ENCODE results near the gene GOLGA6C. TPM values are rescaled to one million over a fixed set of nuclear protein-coding genes. Genes with fewer than 3 reads are reported as not detected.
"Not testable (repeated sequence)": the region's sequence is repeated elsewhere in the genome, so short reads cannot be mapped to it uniquely, and the experiment has no call there.

Gene GOLGA6C
- total and polyA plus RNA-seq, 2 donors (not counting 1 experiment from before 2014, with no cell fraction given) = not detected

GRCh38 chr15:75252285-75252684, 5.8 kb upstream of the GOLGA6C start:
- H3K9me3 ChIP-seq (ENCODE audit: control insufficient read depth, insufficient read depth, low read depth, low read length); DNase-seq (ENCODE audit: low read depth in 2 of 2); H3K79me2 ChIP-seq (ENCODE audit: control insufficient read depth, insufficient read depth, low read length); H3K4me2 ChIP-seq (ENCODE audit: extremely low read depth, insufficient read depth, low read length); H4K20me1 ChIP-seq (ENCODE audit: control insufficient read depth, extremely low read depth, insufficient read depth, low read length); H3K36me3 ChIP-seq (ENCODE audit: control insufficient read depth, insufficient read depth, low read length); H3K9ac ChIP-seq (ENCODE audit: insufficient read depth, low read length); H2AFZ ChIP-seq (ENCODE audit: low read length); H3K27ac ChIP-seq (ENCODE audit: insufficient read depth, low read length); H3K4me3 ChIP-seq (replicated peaks in 1 of 4; ENCODE audit: control extremely low read depth in 1 of 4, insufficient read depth in 1 of 4, low read depth in 3 of 4, low read length in 4 of 4); H3K4me1 ChIP-seq (ENCODE audit: control insufficient read depth, extremely low read depth, insufficient read depth, low read length): not testable (repeated sequence)
- peak in 1 of 2 donors; percentile 1 for TF ChIP-seq CTCF (conservative IDR thresholded peaks at IDR 0.05 in 1 of 2, IDR thresholded peaks at IDR 0.05 in 1 of 2; ENCODE audit: low read depth in 1 of 2, low read length in 2 of 2)
- H3K27me3 ChIP-seq (ENCODE audit: control insufficient read depth, insufficient read depth, low read length) = peaks cover 30% of the 10 kb centered on the region

GRCh38 chr15:75258620-75259343, 648 bp downstream of the GOLGA6C start:
- H3K79me2 ChIP-seq (ENCODE audit: control insufficient read depth, insufficient read depth, low read length) = not testable (repeated sequence)

GRCh38 chr15:75259873-75260272, 1.7 kb downstream of the GOLGA6C start:
- H4K20me1 ChIP-seq (ENCODE audit: control insufficient read depth, extremely low read depth, insufficient read depth, low read length); H3K27ac ChIP-seq (ENCODE audit: insufficient read depth, low read length); H3K27me3 ChIP-seq (ENCODE audit: control insufficient read depth, insufficient read depth, low read length); H3K4me2 ChIP-seq (ENCODE audit: extremely low read depth, insufficient read depth, low read length); DNase-seq (ENCODE audit: low read depth in 2 of 2); H3K4me3 ChIP-seq (replicated peaks in 1 of 4; ENCODE audit: control extremely low read depth in 1 of 4, insufficient read depth in 1 of 4, low read depth in 3 of 4, low read length in 4 of 4); H3K79me2 ChIP-seq (ENCODE audit: control insufficient read depth, insufficient read depth, low read length); H3K4me1 ChIP-seq (ENCODE audit: control insufficient read depth, extremely low read depth, insufficient read depth, low read length); H2AFZ ChIP-seq (ENCODE audit: low read length); H3K9me3 ChIP-seq (ENCODE audit: control insufficient read depth, insufficient read depth, low read depth, low read length); H3K36me3 ChIP-seq (ENCODE audit: control insufficient read depth, insufficient read depth, low read length); H3K9ac ChIP-seq (ENCODE audit: insufficient read depth, low read length): not testable (repeated sequence)

More at GRCh38 chr15:75258620-75259343, 648 bp downstream of the GOLGA6C start:
- not testable (repeated sequence) for H3K36me3 ChIP-seq (ENCODE audit: control insufficient read depth, insufficient read depth, low read length); DNase-seq (ENCODE audit: low read depth in 2 of 2); H3K4me1 ChIP-seq (ENCODE audit: control insufficient read depth, extremely low read depth, insufficient read depth, low read length); H2AFZ ChIP-seq (ENCODE audit: low read length); H3K27ac ChIP-seq (ENCODE audit: insufficient read depth, low read length); H3K9ac ChIP-seq (ENCODE audit: insufficient read depth, low read length); H3K9me3 ChIP-seq (ENCODE audit: control insufficient read depth, insufficient read depth, low read depth, low read length); H3K27me3 ChIP-seq (ENCODE audit: control insufficient read depth, insufficient read depth, low read length); H4K20me1 ChIP-seq (ENCODE audit: control insufficient read depth, extremely low read depth, insufficient read depth, low read length); H3K4me3 ChIP-seq (replicated peaks in 1 of 4; ENCODE audit: control extremely low read depth in 1 of 4, insufficient read depth in 1 of 4, low read depth in 3 of 4, low read length in 4 of 4); H3K4me2 ChIP-seq (ENCODE audit: extremely low read depth, insufficient read depth, low read length)

GRCh38 chr15:75273751-75274359, 15.7 kb downstream of the GOLGA6C start:
- not testable (repeated sequence) for H3K9me3 ChIP-seq (ENCODE audit: control insufficient read depth, insufficient read depth, low read depth, low read length); H3K9ac ChIP-seq (ENCODE audit: insufficient read depth, low read length); H3K4me1 ChIP-seq (ENCODE audit: control insufficient read depth, extremely low read depth, insufficient read depth, low read length); H3K36me3 ChIP-seq (ENCODE audit: control insufficient read depth, insufficient read depth, low read length); H2AFZ ChIP-seq (ENCODE audit: low read length); H3K79me2 ChIP-seq (ENCODE audit: control insufficient read depth, insufficient read depth, low read length); H3K27ac ChIP-seq (ENCODE audit: insufficient read depth, low read length); H3K27me3 ChIP-seq (ENCODE audit: control insufficient read depth, insufficient read depth, low read length); H3K4me3 ChIP-seq (replicated peaks in 1 of 4; ENCODE audit: control extremely low read depth in 1 of 4, insufficient read depth in 1 of 4, low read depth in 3 of 4, low read length in 4 of 4); H3K4me2 ChIP-seq (ENCODE audit: extremely low read depth, insufficient read depth, low read length); H4K20me1 ChIP-seq (ENCODE audit: control insufficient read depth, extremely low read depth, insufficient read depth, low read length); DNase-seq (ENCODE audit: low read depth in 2 of 2)

Data from fibroblast of lung (primary cell).